IMR-90 (cell line): Measurements from ENCODE around the gene E2F3. TPM values are rescaled to one million over a fixed set of nuclear protein-coding genes. Genes with fewer than 3 reads are reported as not detected.

Source experiments
- ATAC-seq: fragments of 200-7000 bp; cut with Tn5 transposase; 2 replicates; pipeline ENCODE4 v1.9.1; 2020; ENCODE audit warnings: low read depth, mild to moderate bottlenecking, moderate library complexity
- BruUV-seq: library from RNA; stranded (reverse); fragments of 400-500 nt; replicated peaks from 2 replicates; lab custom pipeline; 2021; lab: Mats Ljungman, UMichigan
- CTCF ChIA-PET: fragments of 300-600 bp; formaldehyde crosslinking; extraction: SDS; loops from one replicate; lab custom pipeline; 2021; ENCODE audit warnings: antibody characterized with exemption; lab: Yijun Ruan, JAX
- POLR2A ChIA-PET: fragments of 300-600 bp; sonication (Branson Sonifier 250); formaldehyde crosslinking; loops from one replicate; lab custom pipeline; 2022; ENCODE audit warnings: antibody characterized with exemption; ENCODE audit not compliant: unreplicated experiment; lab: Charles Lee
- DNase-seq: peaks from one replicate; pipeline ENCODE4 v3.0.0; 2013
- H2AFZ ChIP-seq: replicated peaks from 2 replicates; pipeline ENCODE3; 2013; ENCODE audit warnings: low read length, mild to moderate bottlenecking; ENCODE audit not compliant: poor library complexity
- H2AK5ac ChIP-seq: 2 replicates; pipeline ENCODE4 v1.6.1; 2013; ENCODE audit warnings: low read depth, low read length, inconsistent platforms
- H2AK9ac ChIP-seq: replicated peaks from 2 replicates; pipeline ENCODE3; 2013; ENCODE audit warnings: mild to moderate bottlenecking, low read depth, low read length, moderate library complexity; ENCODE audit not compliant: poor library complexity
- H2BK120ac ChIP-seq: 2 replicates; pipeline ENCODE4 v1.6.1; 2013; ENCODE audit warnings: low read depth, low read length, inconsistent platforms
- H2BK15ac ChIP-seq: 3 replicates; pipeline ENCODE4 v1.6.1; 2013; ENCODE audit warnings: low read depth, low read length, inconsistent platforms
- H2BK20ac ChIP-seq: 2 replicates; pipeline ENCODE4 v1.6.1; 2013; ENCODE audit warnings: low read depth, mild to moderate bottlenecking, inconsistent platforms, low read length, moderate library complexity
- H2BK5ac ChIP-seq: 2 replicates; pipeline ENCODE4 v1.6.1; 2013; ENCODE audit warnings: mild to moderate bottlenecking, low read depth, low read length, inconsistent platforms; ENCODE audit not compliant: poor library complexity, severe bottlenecking
- H3K14ac ChIP-seq: replicated peaks from 2 replicates; pipeline ENCODE4 v1.6.1; 2013; ENCODE audit warnings: low read depth, low read length, inconsistent platforms
- H3K18ac ChIP-seq: 2 replicates; pipeline ENCODE4 v1.6.1; 2013; ENCODE audit warnings: low read depth, low read length, control low read depth
- H3K23ac ChIP-seq: 2 replicates; pipeline ENCODE4 v1.6.1; 2013; ENCODE audit warnings: low read depth, low read length, inconsistent platforms
- H3K27ac ChIP-seq: 2 replicates; pipeline ENCODE4 v1.5.1; 2013; ENCODE audit warnings: mild to moderate bottlenecking, control low read depth, low read length; ENCODE audit not compliant: insufficient read depth
- H3K27me3 ChIP-seq: 2 replicates; pipeline ENCODE4 v1.6.1; 2013; ENCODE audit warnings: low read length; ENCODE audit not compliant: control insufficient read depth, insufficient read depth
- H3K36me3 ChIP-seq: 2 replicates; pipeline ENCODE4 v1.6.1; 2013; ENCODE audit warnings: low read length, mixed read lengths; ENCODE audit not compliant: control insufficient read depth, insufficient read depth
- H3K4ac ChIP-seq: 2 replicates; pipeline ENCODE4 v1.6.1; 2013; ENCODE audit warnings: low read depth, low read length, inconsistent platforms
- H3K4me1 ChIP-seq: 2 replicates; pipeline ENCODE4 v1.6.1; 2013; ENCODE audit warnings: low read length, mixed read lengths; ENCODE audit not compliant: control insufficient read depth, insufficient read depth
- H3K4me2 ChIP-seq: 2 replicates; pipeline ENCODE4 v1.6.1; 2013; ENCODE audit warnings: low read depth, mild to moderate bottlenecking, control low read depth, low read length, moderate library complexity
- H3K4me3 ChIP-seq: 2 replicates; pipeline ENCODE4 v1.5.1; 2013; ENCODE audit warnings: low read depth, mild to moderate bottlenecking, control low read depth, low read length, moderate library complexity; ENCODE audit not compliant: insufficient read depth
- H3K56ac ChIP-seq: 2 replicates; pipeline ENCODE4 v1.6.1; 2013; ENCODE audit warnings: low read length, inconsistent platforms; ENCODE audit not compliant: insufficient read depth; ENCODE audit errors: extremely low read depth
- H3K79me1 ChIP-seq, 2 experiments: 2 replicates each; pipeline ENCODE4 v1.6.1; 2013; ENCODE audit warnings: low read length in 2 of 2, inconsistent platforms in 1 of 2, low read depth in 1 of 2
- H3K9ac ChIP-seq: 2 replicates; pipeline ENCODE4 v1.6.1; 2013; ENCODE audit warnings: low read depth, low read length, control low read depth
- H3K9me1 ChIP-seq: 2 replicates; pipeline ENCODE4 v1.6.1; 2013; ENCODE audit warnings: low read length, inconsistent platforms; ENCODE audit not compliant: insufficient read depth
- H3K9me3 ChIP-seq: 2 replicates; pipeline ENCODE4 v1.6.1; 2013; ENCODE audit warnings: low read length; ENCODE audit not compliant: control insufficient read depth, insufficient read depth
- H4K20me1 ChIP-seq: 2 replicates; pipeline ENCODE4 v1.6.1; 2013; ENCODE audit warnings: low read length, inconsistent platforms; ENCODE audit not compliant: insufficient read depth
- H4K5ac ChIP-seq: 2 replicates; pipeline ENCODE4 v1.6.1; 2013; ENCODE audit warnings: mild to moderate bottlenecking, low read depth, low read length, control low read depth
- H4K8ac ChIP-seq, 2 experiments: 2 replicates each; pipeline ENCODE4 v1.6.1; 2013; ENCODE audit warnings: low read depth in 2 of 2, low read length in 2 of 2, control low read depth in 1 of 2, inconsistent platforms in 1 of 2
- H4K91ac ChIP-seq: 2 replicates; pipeline ENCODE4 v1.6.1; 2013; ENCODE audit warnings: low read depth, low read length, inconsistent platforms; ENCODE audit not compliant: insufficient read depth
- BHLHE40 ChIP-seq: fragments of 150-350 bp; IDR thresholded peaks from 2 replicates; pipeline ENCODE4 v1.6.1; 2016; ENCODE audit warnings: mild to moderate bottlenecking, low read depth, low read length
- CEBPB ChIP-seq: IDR thresholded peaks from 2 replicates; pipeline ENCODE4 v1.6.1; 2012; ENCODE audit warnings: low read depth, low read length, improper control_type of control experiment
- CHD1 ChIP-seq: IDR thresholded peaks from 2 replicates; pipeline ENCODE4 v1.6.1; 2012; ENCODE audit warnings: low read depth, low read length, improper control_type of control experiment
- ELK1 ChIP-seq: fragments of 150-350 bp; IDR thresholded peaks from 2 replicates; pipeline ENCODE4 v1.6.1; 2016; ENCODE audit warnings: low read depth, mild to moderate bottlenecking, low read length, moderate library complexity, borderline replicate concordance
- FOS ChIP-seq: fragments of 150-350 bp; IDR thresholded peaks from 2 replicates; pipeline ENCODE4 v1.6.1; 2016; ENCODE audit warnings: low read depth, low read length
- MAFK ChIP-seq: IDR thresholded peaks from 2 replicates; pipeline ENCODE4 v1.6.1; 2012; ENCODE audit warnings: low read depth, low read length, improper control_type of control experiment
- MAZ ChIP-seq: IDR thresholded peaks from 2 replicates; pipeline ENCODE4 v1.6.1; 2012; ENCODE audit warnings: low read depth, mild to moderate bottlenecking, low read length, improper control_type of control experiment, moderate library complexity, borderline replicate concordance
- MXI1 ChIP-seq: IDR thresholded peaks from 2 replicates; pipeline ENCODE4 v1.6.1; 2012; ENCODE audit warnings: low read depth, mild to moderate bottlenecking, low read length, moderate library complexity, borderline replicate concordance
- NFE2L2 ChIP-seq: fragments of 150-350 bp; IDR thresholded peaks from 2 replicates; pipeline ENCODE4 v1.6.1; 2016; ENCODE audit warnings: low read depth, mild to moderate bottlenecking, low read length
- POLR2A ChIP-seq: IDR thresholded peaks from 2 replicates; pipeline ENCODE4 v1.6.1; 2012; ENCODE audit warnings: mild to moderate bottlenecking, low read depth, low read length
- RAD21 ChIP-seq: IDR thresholded peaks from 2 replicates; pipeline ENCODE4 v1.6.1; 2012; ENCODE audit warnings: low read length, improper control_type of control experiment
- RCOR1 ChIP-seq: IDR thresholded peaks from 2 replicates; pipeline ENCODE4 v1.6.1; 2012; ENCODE audit warnings: mild to moderate bottlenecking, low read length, improper control_type of control experiment; ENCODE audit not compliant: insufficient replicate concordance
- RFX5 ChIP-seq: IDR thresholded peaks from 2 replicates; pipeline ENCODE4 v1.8.0; 2012; ENCODE audit warnings: low read depth, mild to moderate bottlenecking, low read length, moderate library complexity
- SMC3 ChIP-seq: fragments of 150-350 bp; IDR thresholded peaks from 2 replicates; pipeline ENCODE4 v1.6.1; 2016; ENCODE audit warnings: low read depth, mild to moderate bottlenecking, antibody characterized with exemption, low read length, moderate library complexity
- USF2 ChIP-seq: fragments of 150-350 bp; IDR thresholded peaks from 2 replicates; pipeline ENCODE4 v1.6.1; 2017; ENCODE audit warnings: mild to moderate bottlenecking, antibody characterized with exemption, low read length, low read depth
- WGBS, 2 experiments: methylation state at CpG; one replicate each; pipeline versions ENCODE4 v1.1.5 to v1.1.7; 2013; ENCODE audit warnings: missing lambda C conversion rate in 2 of 2; ENCODE audit not compliant: insufficient read length in 1 of 2; ENCODE audit errors: extremely low coverage in 2 of 2; 5-methylcytosine and 5-hydroxymethylcytosine counted together
- dilution Hi-C: fragments of 300-500 bp; cut with HindIII; formaldehyde crosslinking; loops from one replicate; pipeline ENCODE4 v1.14.3; 2018; ENCODE audit warnings: low sequenced_read_pairs; ENCODE audit not compliant: unreplicated experiment
- in situ Hi-C: fragments of 300-500 bp; cut with MboI; formaldehyde crosslinking; loops from 3 replicates; pipeline ENCODE4 v1.14.3; 2019; ENCODE audit warnings: low sequenced_read_pairs, inconsistent platforms, mixed read lengths
- intact Hi-C: fragments of 100-400 bp; cut with micrococcal nuclease; formaldehyde crosslinking; loops from 2 replicates; pipeline ENCODE4 v1.10.0; 2022
- polyA plus RNA-seq, 3 experiments: library from polyadenylated mRNA; depleted of rRNA; stranded (reverse); fragments of >200 nt; gene quantifications; 2 replicates each; pipeline ENCODE4 v1.2.3, GENCODE V29; 2012; ENCODE audit warnings: low replicate concordance in 1 of 3
- total RNA-seq: library from RNA; depleted of rRNA; stranded (reverse); fragments of >200 nt; gene quantifications from 2 replicates; pipeline ENCODE4 v1.2.3, GENCODE V29; 2012
- TF ChIP-seq, protein P1 (sequence below): conservative IDR thresholded peaks from 2 replicates; pipeline ENCODE4 v1.5.1; 2012; ENCODE audit warnings: mild to moderate bottlenecking, low read depth, low read length, improper control_type of control experiment

Gene E2F3
- total and polyA plus RNA-seq, 2 of the 4 experiments (the other 2 are of a cell fraction), result 2.3 to 8.2 TPM

GRCh38 chr6:20389066-20389465, 12.6 kb upstream of the E2F3 start:
- Histone ChIP-seq H4K91ac (no peak overlapping the region), H3K9ac (no peak overlapping the region), H2AK9ac (no peak overlapping the region), H3K56ac (no peak overlapping the region), H3K14ac (no peak overlapping the region), H3K23ac (no peak overlapping the region), H4K20me1 (no peaks in the 10 kb centered on the region), H3K18ac (no peak overlapping the region), H3K27ac (no peak overlapping the region), H3K9me3 (no peaks in the 10 kb centered on the region), H3K4me1 (no peaks in the 10 kb centered on the region), H4K5ac (no peak overlapping the region), H2BK120ac (no peak overlapping the region), H2BK20ac (no peak overlapping the region), H3K4me3 (no peak overlapping the region), H3K9me1 (0 out of 2 replicates have a peak, but pooled peaks cover 2% of the 10 kb centered on the region), H2BK15ac (no peak overlapping the region), H3K4ac (no peak overlapping the region), H2AK5ac (no peak overlapping the region), H2AFZ (no peak overlapping the region), H3K36me3 (no peaks in the 10 kb centered on the region), H4K8ac (no peak overlapping the region), H2BK5ac (no peak overlapping the region), H3K79me1 (no peaks in the 10 kb centered on the region), H3K27me3 (no peaks in the 10 kb centered on the region), H3K4me2 (no peak overlapping the region)
- intact Hi-C loops, result no loop called here
- ChIA-PET POLR2A (no interaction called here), CTCF (no interaction called here)
- no TSS peak for BruUV-seq
- dilution Hi-C loops, result no loop called here
- no peak for ATAC-seq
- WGBS, 2 experiments, result no CpG with 5 or more reads among the region's 2 CpGs
- TF ChIP-seq POLR2A (no peak), USF2 (no peak), CHD1 (no peak), MAFK (no peak), NFE2L2 (no peak), BHLHE40 (no peak), CEBPB (no peak), RCOR1 (no peak), RAD21 (no peak), SMC3 (no peak), RFX5 (no peak), MXI1 (no peak), MAZ (no peak), ELK1 (no peak), FOS (no peak)
- TF ChIP-seq, protein P1, sequence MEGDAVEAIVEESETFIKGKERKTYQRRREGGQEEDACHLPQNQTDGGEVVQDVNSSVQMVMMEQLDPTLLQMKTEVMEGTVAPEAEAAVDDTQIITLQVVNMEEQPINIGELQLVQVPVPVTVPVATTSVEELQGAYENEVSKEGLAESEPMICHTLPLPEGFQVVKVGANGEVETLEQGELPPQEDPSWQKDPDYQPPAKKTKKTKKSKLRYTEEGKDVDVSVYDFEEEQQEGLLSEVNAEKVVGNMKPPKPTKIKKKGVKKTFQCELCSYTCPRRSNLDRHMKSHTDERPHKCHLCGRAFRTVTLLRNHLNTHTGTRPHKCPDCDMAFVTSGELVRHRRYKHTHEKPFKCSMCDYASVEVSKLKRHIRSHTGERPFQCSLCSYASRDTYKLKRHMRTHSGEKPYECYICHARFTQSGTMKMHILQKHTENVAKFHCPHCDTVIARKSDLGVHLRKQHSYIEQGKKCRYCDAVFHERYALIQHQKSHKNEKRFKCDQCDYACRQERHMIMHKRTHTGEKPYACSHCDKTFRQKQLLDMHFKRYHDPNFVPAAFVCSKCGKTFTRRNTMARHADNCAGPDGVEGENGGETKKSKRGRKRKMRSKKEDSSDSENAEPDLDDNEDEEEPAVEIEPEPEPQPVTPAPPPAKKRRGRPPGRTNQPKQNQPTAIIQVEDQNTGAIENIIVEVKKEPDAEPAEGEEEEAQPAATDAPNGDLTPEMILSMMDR, result no peak
- DNase-seq, result no peak
- in situ Hi-C loops, result no loop called here
